Breast epithelium (tissue), 3 donors: ENCODE results near the gene ULK4.

Source experiments
- POLR2A ChIP-seq: fragments of 450-650 bp; IDR thresholded peaks from one replicate; pipeline ENCODE4 v1.6.1; 2016; ENCODE audit warnings: antibody characterized with exemption, mild to moderate bottlenecking, moderate library complexity
- POLR2AphosphoS5 ChIP-seq, 3 donors: sonication (generic); formaldehyde crosslinking; IDR thresholded peaks; one replicate each; pipeline ENCODE4 v1.6.1; 2017; ENCODE audit warnings: antibody characterized with exemption in 3 of 3
- TF ChIP-seq, protein P1 (sequence below), 3 donors: fragments of 450-650 bp; IDR thresholded peaks; one replicate each; pipeline ENCODE4 v1.5.1; 2016 to 2017; ENCODE audit warnings: antibody characterized with exemption in 3 of 3, mild to moderate bottlenecking in 3 of 3, moderate library complexity in 3 of 3

DNA sequence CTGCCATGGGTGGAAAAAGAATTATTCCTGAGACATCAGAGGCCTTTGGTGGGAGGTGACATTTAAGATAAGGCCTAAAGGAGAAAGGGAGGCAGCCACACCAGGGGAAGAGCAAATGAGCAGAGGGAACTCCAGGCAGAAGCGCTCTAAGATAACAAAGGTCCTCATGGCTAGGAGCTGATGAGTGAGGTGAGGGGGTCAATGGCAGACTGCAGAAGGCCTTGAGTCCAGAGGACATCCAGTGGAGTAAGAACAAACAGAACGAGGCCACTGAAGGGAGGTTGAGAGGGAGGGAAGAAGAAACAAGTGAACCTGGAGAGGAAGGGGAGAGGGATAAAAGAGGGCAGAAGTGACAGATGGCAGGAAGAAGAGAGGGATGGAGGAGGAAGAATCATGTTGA lies 665.3 kb downstream of the ULK4 start:
- TF ChIP-seq, protein P1, sequence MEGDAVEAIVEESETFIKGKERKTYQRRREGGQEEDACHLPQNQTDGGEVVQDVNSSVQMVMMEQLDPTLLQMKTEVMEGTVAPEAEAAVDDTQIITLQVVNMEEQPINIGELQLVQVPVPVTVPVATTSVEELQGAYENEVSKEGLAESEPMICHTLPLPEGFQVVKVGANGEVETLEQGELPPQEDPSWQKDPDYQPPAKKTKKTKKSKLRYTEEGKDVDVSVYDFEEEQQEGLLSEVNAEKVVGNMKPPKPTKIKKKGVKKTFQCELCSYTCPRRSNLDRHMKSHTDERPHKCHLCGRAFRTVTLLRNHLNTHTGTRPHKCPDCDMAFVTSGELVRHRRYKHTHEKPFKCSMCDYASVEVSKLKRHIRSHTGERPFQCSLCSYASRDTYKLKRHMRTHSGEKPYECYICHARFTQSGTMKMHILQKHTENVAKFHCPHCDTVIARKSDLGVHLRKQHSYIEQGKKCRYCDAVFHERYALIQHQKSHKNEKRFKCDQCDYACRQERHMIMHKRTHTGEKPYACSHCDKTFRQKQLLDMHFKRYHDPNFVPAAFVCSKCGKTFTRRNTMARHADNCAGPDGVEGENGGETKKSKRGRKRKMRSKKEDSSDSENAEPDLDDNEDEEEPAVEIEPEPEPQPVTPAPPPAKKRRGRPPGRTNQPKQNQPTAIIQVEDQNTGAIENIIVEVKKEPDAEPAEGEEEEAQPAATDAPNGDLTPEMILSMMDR (IDR thresholded peaks at IDR 0.05), result no peak
- TF ChIP-seq POLR2A, result no peak
- TF ChIP-seq POLR2AphosphoS5 (IDR thresholded peaks at IDR 0.05), result no peak
